HepG2 (cell line): Measurements from ENCODE around the gene ZNF717. TPM values are rescaled to one million over a fixed set of nuclear protein-coding genes. Genes with fewer than 3 reads are reported as not detected.

Experiments
- ATAC-seq: fragments of 200-7000 bp; cut with Tn5 transposase; 3 replicates; pipeline ENCODE4 v1.9.1; 2020; ENCODE audit warnings: mild to moderate bottlenecking, moderate library complexity
- BruUV-seq: library from RNA; stranded (reverse); fragments of 400-500 nt; replicated peaks from 2 replicates; lab custom pipeline; 2021; lab: Mats Ljungman, UMichigan
- CTCF ChIA-PET: fragments of 300-600 bp; formaldehyde crosslinking; extraction: SDS; loops from one replicate; lab custom pipeline; 2021; ENCODE audit warnings: low total read pairs, inconsistent platforms, low intra/inter-chr PET ratio; lab: Yijun Ruan, JAX
- POLR2A ChIA-PET: fragments of 350-600 bp; sonication (Branson Sonifier 250); formaldehyde crosslinking; loops from one replicate; lab custom pipeline; 2020; ENCODE audit warnings: antibody characterized with exemption, inconsistent platforms; lab: Yijun Ruan, JAX
- DNase-seq: peaks from one replicate; pipeline ENCODE4 v3.0.0-alpha.2; 2015; ENCODE audit warnings: low spot score
- FAIRE-seq: peaks from 3 replicates; lab custom pipeline; 2011; peaks lifted over from hg19 to GRCh38; lab: Jason Lieb, UNC
- H2AFZ ChIP-seq: one replicate; pipeline ENCODE4 v1.6.1; 2011; ENCODE audit warnings: low read length, inconsistent platforms
- H3K27ac ChIP-seq: fragments of 300-600 bp; 3 replicates; pipeline ENCODE4 v1.8.0; 2011; ENCODE audit warnings: mixed run types, mild to moderate bottlenecking, mixed read lengths, low read length, inconsistent platforms; ENCODE audit not compliant: insufficient read depth; ENCODE audit errors: extremely low read length
- H3K27me3 ChIP-seq, 2 experiments: fragments of 200-600 bp in 1 of 2; 2 replicates in 1 of 2; 3 replicates in 1 of 2; pipeline versions ENCODE4 v1.6.0 to v1.8.0; 2011; ENCODE audit warnings: low read length in 2 of 2, mild to moderate bottlenecking in 2 of 2, moderate library complexity in 2 of 2, inconsistent platforms in 1 of 2; ENCODE audit not compliant: insufficient read depth in 2 of 2, control insufficient read depth in 1 of 2
- H3K36me3 ChIP-seq, 2 experiments: fragments of 200-600 bp in 1 of 2; replicated peaks in 1 of 2; 2 replicates in 1 of 2; 3 replicates in 1 of 2; pipeline versions ENCODE4 v1.5.1 to v1.8.0; 2011; ENCODE audit warnings: low read length in 2 of 2, inconsistent platforms in 1 of 2; ENCODE audit not compliant: insufficient read depth in 2 of 2, control insufficient read depth in 1 of 2
- H3K4me1 ChIP-seq: 2 replicates; pipeline ENCODE4 v1.5.1; 2012; ENCODE audit warnings: low read length, inconsistent platforms; ENCODE audit not compliant: insufficient read depth
- H3K4me2 ChIP-seq: 2 replicates; pipeline ENCODE4 v1.6.0; 2011; ENCODE audit warnings: low read depth, low read length, inconsistent platforms
- H3K4me3 ChIP-seq, 3 experiments: fragments of 200-600 bp in 1 of 3; sonication (generic), shearing (Covaris generic) in 1 of 3; replicated peaks in 1 of 3; 2 replicates each; pipeline ENCODE4 v1.5.1; 2011 to 2016; ENCODE audit warnings: low read length in 3 of 3, inconsistent platforms in 2 of 3, low read depth in 2 of 3, mild to moderate bottlenecking in 2 of 3, control low read depth in 1 of 3, mixed read lengths in 1 of 3; ENCODE audit not compliant: insufficient read depth in 1 of 3
- H3K79me2 ChIP-seq: one replicate; pipeline ENCODE4 v1.6.1; 2011; ENCODE audit warnings: low read length, inconsistent platforms; ENCODE audit not compliant: insufficient read depth
- H3K9ac ChIP-seq: 2 replicates; pipeline ENCODE4 v1.6.0; 2011; ENCODE audit warnings: mild to moderate bottlenecking, low read depth, low read length, inconsistent platforms; ENCODE audit not compliant: insufficient read depth
- H3K9me3 ChIP-seq: 2 replicates; pipeline ENCODE4 v1.5.1; 2012; ENCODE audit warnings: mild to moderate bottlenecking, low read length
- H4K20me1 ChIP-seq: 2 replicates; pipeline ENCODE4 v1.6.0; 2011; ENCODE audit warnings: inconsistent platforms, mild to moderate bottlenecking, low read length, moderate library complexity; ENCODE audit not compliant: insufficient read depth
- ATF3 ChIP-seq: sonication (generic); formaldehyde crosslinking; IDR thresholded peaks from 2 replicates; pipeline ENCODE4 v1.4.0; 2020; ENCODE audit warnings: missing genetic modification reagents
- CEBPG ChIP-seq: IDR thresholded peaks from 2 replicates; pipeline ENCODE4 v1.6.1; 2016
- HCFC1 ChIP-seq: fragments of 150-350 bp; IDR thresholded peaks from 2 replicates; pipeline ENCODE4 v1.6.1; 2014; ENCODE audit warnings: low read depth, low read length
- IRX3 ChIP-seq: sonication (generic); formaldehyde crosslinking; IDR thresholded peaks from 2 replicates; pipeline ENCODE4 v1.8.1; 2023; ENCODE audit warnings: mild to moderate bottlenecking, low read depth, missing genetic modification reagents, borderline replicate concordance
- SCMH1 ChIP-seq: sonication (generic); formaldehyde crosslinking; IDR thresholded peaks from 2 replicates; pipeline ENCODE4 v1.9.0; 2021; ENCODE audit warnings: missing genetic modification reagents, mild to moderate bottlenecking, borderline replicate concordance
- ZNF234 ChIP-seq: sonication (generic); formaldehyde crosslinking; conservative IDR thresholded peaks from 2 replicates; pipeline ENCODE4 v1.5.1; 2020; ENCODE audit warnings: mild to moderate bottlenecking, missing genetic modification reagents
- ZNF383 ChIP-seq: sonication (generic); formaldehyde crosslinking; IDR thresholded peaks from 2 replicates; pipeline ENCODE4 v1.4.0; 2020; ENCODE audit warnings: missing genetic modification reagents, mild to moderate bottlenecking, borderline replicate concordance
- ZNF460 ChIP-seq: sonication (generic); formaldehyde crosslinking; IDR thresholded peaks from 2 replicates; pipeline ENCODE4 v1.5.1; 2020; ENCODE audit warnings: missing genetic modification reagents, mild to moderate bottlenecking, borderline replicate concordance
- ZNF724P ChIP-seq: sonication (generic); formaldehyde crosslinking; IDR thresholded peaks from 2 replicates; pipeline ENCODE4 v1.8.0; 2022; ENCODE audit warnings: missing genetic modification reagents, borderline replicate concordance
- ZNF816 ChIP-seq: sonication (generic); formaldehyde crosslinking; IDR thresholded peaks from 2 replicates; pipeline ENCODE4 v1.8.0; 2022; ENCODE audit warnings: missing genetic modification reagents, mild to moderate bottlenecking, borderline replicate concordance
- WGBS: methylation state at CpG from one replicate; pipeline ENCODE4 v1.1.6; 2017; ENCODE audit warnings: low lambda C conversion rate; 5-methylcytosine and 5-hydroxymethylcytosine counted together
- in situ Hi-C: cut with HindIII; loops from 2 replicates; pipeline ENCODE4 v1.10.0; 2017; ENCODE audit warnings: low pct_unique_long_range_greater_than_20kb; ENCODE audit not compliant: extremely low pct_ligation_motif_present
- intact Hi-C: fragments of 100-400 bp; cut with micrococcal nuclease; formaldehyde crosslinking; loops from one replicate; pipeline ENCODE4 v1.10.0; 2022; ENCODE audit not compliant: unreplicated experiment
- polyA plus RNA-seq, 8 experiments: library from polyadenylated mRNA; depleted of rRNA in 3 of 8; stranded (reverse) in 7 of 8; unstranded in 1 of 8; fragments of >200 nt; fragmentation: Illumina TruSeq in 4 of 8; extraction: Trizol in 4 of 8; gene quantifications; 2 replicates each; pipeline versions ENCODE4 v1.2.1 to v1.2.3, GENCODE V29; 2011 to 2016; ENCODE audit warnings: low read depth in 4 of 8, missing spikeins in 1 of 8, mixed read lengths in 1 of 8; ENCODE audit not compliant: insufficient read depth in 1 of 8
- total RNA-seq, 5 experiments: library from RNA; depleted of rRNA; stranded (reverse); fragments of >200 nt; fragmentation: Illumina TruSeq; extraction: Trizol; gene quantifications; 2 replicates each; pipeline ENCODE4 v1.2.3, GENCODE V29; 2016; ENCODE audit warnings: low read depth in 1 of 5
- TF ChIP-seq, protein P1 (sequence below): IDR thresholded peaks from 2 replicates; pipeline ENCODE4 v1.6.1; 2016; ENCODE audit warnings: missing compliant biosample characterization, missing genetic modification reagents, borderline replicate concordance

ZNF717 gene
- total and polyA plus RNA-seq, 2 of the 13 experiments (the other 11 are each of a cell fraction or from before 2014, with no cell fraction given), result not detected

- ChIA-PET POLR2A (no interaction called here), CTCF (no interaction called here)
- H3K79me2 ChIP-seq, result no peaks in the 10 kb centered on the region
- H3K27me3 ChIP-seq, result no peaks in the 10 kb centered on the region
- H4K20me1 ChIP-seq, result no peaks in the 10 kb centered on the region
- ATAC-seq (no peak), FAIRE-seq (no peak), DNase-seq (no peak)
- peaks cover 58% of the 10 kb centered on the region for H3K9me3 ChIP-seq
- no TSS peak for BruUV-seq
- H3K4me1 ChIP-seq, result no peaks in the 10 kb centered on the region
- intact Hi-C loops (no loop called here), in situ Hi-C loops (no loop called here)
- no peak overlapping the region for H3K9ac ChIP-seq
- no peak for TF ChIP-seq ZNF234 (CRISPR knock-in tag)
- TF ChIP-seq ZNF460 (CRISPR knock-in tag), result no peak
- no peak for TF ChIP-seq ZNF724P (CRISPR knock-in tag)
- TF ChIP-seq, protein P1, sequence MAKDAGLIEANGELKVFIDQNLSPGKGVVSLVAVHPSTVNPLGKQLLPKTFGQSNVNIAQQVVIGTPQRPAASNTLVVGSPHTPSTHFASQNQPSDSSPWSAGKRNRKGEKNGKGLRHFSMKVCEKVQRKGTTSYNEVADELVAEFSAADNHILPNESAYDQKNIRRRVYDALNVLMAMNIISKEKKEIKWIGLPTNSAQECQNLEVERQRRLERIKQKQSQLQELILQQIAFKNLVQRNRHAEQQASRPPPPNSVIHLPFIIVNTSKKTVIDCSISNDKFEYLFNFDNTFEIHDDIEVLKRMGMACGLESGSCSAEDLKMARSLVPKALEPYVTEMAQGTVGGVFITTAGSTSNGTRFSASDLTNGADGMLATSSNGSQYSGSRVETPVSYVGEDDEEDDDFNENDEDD (CRISPR knock-in tag), result no peak
- H3K4me2 ChIP-seq, result no peak overlapping the region
- H3K4me3 ChIP-seq, result no peak overlapping the region
- no peak overlapping the region for H2AFZ ChIP-seq
- no peak overlapping the region for H3K27ac ChIP-seq
- H3K36me3 ChIP-seq, result no peaks in the 10 kb centered on the region
- 36% methylated on average over 15 of the region's 16 CpGs for WGBS
These were observed 2.8 kb downstream of the ZNF717 start for GRCh38 chr3:75782506-75782905.

DNA sequence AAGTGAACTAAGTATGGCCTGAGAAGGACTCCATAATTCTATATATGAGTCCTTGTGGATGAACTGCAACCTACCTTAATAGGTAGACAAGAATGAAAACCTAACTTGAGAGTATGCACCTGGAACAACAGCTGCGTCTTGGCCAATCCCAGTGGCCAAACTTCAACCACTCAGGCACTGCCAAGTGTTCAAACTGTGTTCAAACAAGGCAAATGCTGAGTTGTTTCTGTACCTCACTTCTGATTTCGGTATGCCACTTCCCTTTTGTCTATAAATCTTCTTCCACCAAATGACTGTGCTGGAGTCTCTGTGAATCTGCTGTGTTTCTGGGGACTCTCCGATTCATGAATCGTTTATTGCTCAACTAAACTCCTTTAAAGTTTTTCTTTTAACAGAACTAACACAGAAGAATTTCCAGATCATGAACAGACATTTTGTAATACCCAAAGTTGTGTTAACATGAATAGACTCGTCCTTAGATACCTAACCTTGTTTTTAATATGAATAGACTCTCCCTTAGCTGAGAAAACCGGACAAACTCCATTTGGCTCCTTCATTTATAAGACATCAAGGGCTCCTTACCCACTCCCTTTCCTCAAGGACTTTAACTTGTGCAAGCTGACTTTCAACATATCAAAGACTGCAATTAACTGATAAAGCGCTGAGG is 4.1 kb downstream of the ZNF717 start:
- Histone ChIP-seq H3K4me2 (no peak overlapping the region), H3K9ac (no peak overlapping the region)
- intact Hi-C loops, result no loop called here
- TF ChIP-seq ATF3 (CRISPR knock-in tag) (no peak), SCMH1 (CRISPR knock-in tag) (no peak), HCFC1 (no peak), CEBPG (CRISPR knock-in tag) (no peak), ZNF816 (no peak), IRX3 (CRISPR knock-in tag) (no peak), ZNF383 (CRISPR knock-in tag) (no peak)
- TF ChIP-seq, all 625 proteins: peak for 0
- Histone ChIP-seq H3K4me1 (no peaks in the 10 kb centered on the region), H3K27me3 (no peaks in the 10 kb centered on the region), H3K36me3 (no peaks in the 10 kb centered on the region), H4K20me1 (no peaks in the 10 kb centered on the region), H2AFZ (no peak overlapping the region), H3K79me2 (no peaks in the 10 kb centered on the region), H3K27ac (no peak overlapping the region), H3K4me3 (no peak overlapping the region), H3K9me3 (peaks cover 65% of the 10 kb centered on the region)
- in situ Hi-C loops, result no loop called here
- no TSS peak for BruUV-seq
- no peak for ATAC-seq
- ChIA-PET POLR2A (no interaction called here), CTCF (no interaction called here)
- no peak for FAIRE-seq
- WGBS, result 8% methylated on average over 7 of the region's 7 CpGs
- DNase-seq, result no peak
